ENCODE data around the gene SRMS.
"Not testable (repeated sequence)": the region's sequence is repeated elsewhere in the genome, so short reads cannot be mapped to it uniquely, and the experiment has no call there.

The SRMS gene

GRCh38 chr20:63522091-63522868 lies 25.3 kb downstream of the SRMS start:
- no peak for DNase-seq (ENCODE audit: low spot score)

GRCh38 chr20:63521602-63522001 lies 25.9 kb downstream of the SRMS start:
- no peak for DNase-seq (ENCODE audit: low spot score)

GRCh38 chr20:63520934-63521601 lies 26.5 kb downstream of the SRMS start:
- DNase-seq (ENCODE audit: low spot score) = peak; percentile 83

- peak; percentile 83 for DNase-seq (ENCODE audit: low spot score)
Observed at GRCh38 chr20:63520504-63520933, 27.0 kb downstream of the SRMS start, which contains the start of gene PPDPF. Gene PPDPF (plus strand): TSS chr20:63520765. CDS start chr20:63521309, 544 bp downstream.

GRCh38 chr20:63519668-63520503 lies 27.7 kb downstream of the SRMS start:
- DNase-seq (ENCODE audit: low spot score) = peak; percentile 79

- no peak for DNase-seq (ENCODE audit: low spot score)
Observed at GRCh38 chr20:63518946-63519667, 28.4 kb downstream of the SRMS start.

- DNase-seq (ENCODE audit: low spot score) = no peak
Observed at GRCh38 chr20:63518351-63518861, 29.1 kb downstream of the SRMS start.

GRCh38 chr20:63517376-63518309 lies 29.9 kb downstream of the SRMS start:
- DNase-seq (ENCODE audit: low spot score) = no peak

GRCh38 chr20:63514520-63514919 lies 33.0 kb downstream of the SRMS start:
- DNase-seq (ENCODE audit: low spot score) = not testable (repeated sequence)

- DNase-seq (ENCODE audit: low spot score) = no peak
Observed at GRCh38 chr20:63513207-63513606, 34.3 kb downstream of the SRMS start.

- DNase-seq (ENCODE audit: low spot score) = no peak
Observed at GRCh38 chr20:63509088-63509564, 38.4 kb downstream of the SRMS start.

- DNase-seq (ENCODE audit: low spot score) = no peak
Observed at GRCh38 chr20:63508072-63508768, 39.3 kb downstream of the SRMS start.

GRCh38 chr20:63507083-63507743 lies 40.3 kb downstream of the SRMS start:
- DNase-seq (ENCODE audit: low spot score) = no peak

GRCh38 chr20:63505723-63506122 lies 41.8 kb downstream of the SRMS start:
- DNase-seq (ENCODE audit: low spot score) = no peak

- no peak for DNase-seq (ENCODE audit: low spot score)
Observed at GRCh38 chr20:63505281-63505680, 42.3 kb downstream of the SRMS start.

GRCh38 chr20:63504642-63505041 lies 42.9 kb downstream of the SRMS start:
- no peak for DNase-seq (ENCODE audit: low spot score)

- DNase-seq (ENCODE audit: low spot score) = no peak
Observed at GRCh38 chr20:63503524-63503923, 44.0 kb downstream of the SRMS start.

- no peak for DNase-seq (ENCODE audit: low spot score)
Observed at GRCh38 chr20:63502671-63503172, 44.8 kb downstream of the SRMS start.

Data from SW480 (cell line).